ENCODE results near the gene PRSS57.

PRSS57 gene

GRCh38 chr19:648904-649801, 46.1 kb downstream of the PRSS57 start:
- Histone ChIP-seq H3K27me3 (no peaks in the 10 kb centered on the region), H3K27ac (no peak overlapping the region), H3K4me1 (ENCODE audit: control insufficient read depth in 1 of 2, insufficient read depth in 1 of 2, low read depth in 1 of 2, low read length in 1 of 2) (no peaks in the 10 kb centered on the region), H3K36me3 (peaks cover 95% of the 10 kb centered on the region), H3K4me3 (ENCODE audit: low read depth in 1 of 2, low read length in 1 of 2) (no peak overlapping the region), H3K9me3 (no peaks in the 10 kb centered on the region)
- TF ChIP-seq CTCF (IDR thresholded peaks at IDR 0.05): no peak

DNA sequence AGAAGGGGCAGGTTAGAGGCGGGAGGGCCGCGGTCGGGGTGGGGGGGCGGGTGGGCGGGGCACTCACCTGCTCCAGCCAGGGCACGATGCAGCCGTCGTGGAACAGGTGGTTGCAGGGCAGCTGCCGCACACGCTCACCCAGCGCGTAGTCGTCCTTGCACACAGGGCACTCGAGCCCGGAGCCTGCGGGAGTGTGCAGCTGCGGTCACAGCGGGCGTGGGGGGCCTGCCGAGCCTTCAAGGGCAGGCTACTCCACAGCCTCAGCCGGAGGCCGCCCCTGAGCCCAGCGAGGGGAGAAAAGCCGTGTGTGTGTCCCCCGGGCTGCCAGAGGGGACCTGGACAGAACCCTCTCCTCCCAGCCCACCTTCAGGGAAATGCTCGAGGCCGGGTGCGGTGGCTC, 46.9 kb downstream of the PRSS57 start:
- no peak overlapping the region for H3K4me3 ChIP-seq (ENCODE audit: low read depth in 1 of 2, low read length in 1 of 2)
- no peak overlapping the region for H3K27ac ChIP-seq
- H3K4me1 ChIP-seq (ENCODE audit: control insufficient read depth in 1 of 2, insufficient read depth in 1 of 2, low read depth in 1 of 2, low read length in 1 of 2): no peaks in the 10 kb centered on the region
- peaks cover 87% of the 10 kb centered on the region for H3K36me3 ChIP-seq
- H3K9me3 ChIP-seq: no peaks in the 10 kb centered on the region
- TF ChIP-seq CTCF (IDR thresholded peaks at IDR 0.05): no peak
- no peaks in the 10 kb centered on the region for H3K27me3 ChIP-seq

GRCh38 chr19:647566-648284, 47.5 kb downstream of the PRSS57 start:
- no peaks in the 10 kb centered on the region for H3K4me1 ChIP-seq (ENCODE audit: control insufficient read depth in 1 of 2, insufficient read depth in 1 of 2, low read depth in 1 of 2, low read length in 1 of 2)
- no peaks in the 10 kb centered on the region for H3K27me3 ChIP-seq
- H3K27ac ChIP-seq: no peak overlapping the region
- no peak overlapping the region for H3K4me3 ChIP-seq (ENCODE audit: low read depth in 1 of 2, low read length in 1 of 2)
- peaks cover 81% of the 10 kb centered on the region for H3K36me3 ChIP-seq
- TF ChIP-seq CTCF (IDR thresholded peaks at IDR 0.05): no peak
- no peaks in the 10 kb centered on the region for H3K9me3 ChIP-seq

DNA sequence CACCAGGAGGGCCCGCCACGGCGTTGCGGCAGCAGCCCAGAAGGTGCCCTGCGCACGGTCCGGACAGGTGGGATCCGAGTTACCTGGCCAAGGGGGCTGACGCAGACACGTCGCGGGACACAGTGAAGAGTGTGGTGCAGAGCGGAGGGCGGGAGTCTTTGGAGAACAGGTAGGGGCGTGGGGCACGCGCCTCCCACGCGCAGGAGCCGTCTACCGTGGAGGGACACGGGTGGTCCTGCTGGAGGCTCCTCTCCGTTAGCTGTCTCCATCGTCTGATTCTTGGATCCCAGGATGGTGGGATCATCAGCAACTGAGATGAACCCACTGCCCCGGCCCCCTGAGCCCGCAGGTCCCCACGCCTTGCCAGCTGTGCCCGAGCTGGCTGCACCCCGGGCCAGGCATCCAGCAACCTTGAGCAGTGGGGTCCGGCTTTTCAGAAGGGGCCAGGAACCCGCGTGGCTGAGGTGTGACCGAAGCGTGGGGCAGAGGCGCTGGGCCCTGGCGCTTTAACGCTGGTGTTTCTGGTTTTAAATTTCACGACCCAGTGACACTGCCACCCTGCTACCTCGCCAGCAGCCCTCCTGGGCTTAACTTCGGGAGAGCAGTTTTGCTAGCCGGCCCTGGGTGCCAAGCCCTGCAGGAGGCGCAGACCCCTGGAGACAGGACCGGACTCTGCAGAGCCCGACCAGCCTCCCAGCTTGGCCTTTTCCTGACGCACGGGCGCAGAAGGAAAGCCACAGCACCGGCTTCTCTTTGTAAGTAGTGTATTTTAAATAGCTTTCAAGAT, 48.3 kb downstream of the PRSS57 start:
- TF ChIP-seq CTCF (IDR thresholded peaks at IDR 0.05): no peak
- Histone ChIP-seq H3K36me3 (peaks cover 73% of the 10 kb centered on the region), H3K27me3 (no peaks in the 10 kb centered on the region), H3K27ac (no peak overlapping the region), H3K4me3 (ENCODE audit: low read depth in 1 of 2, low read length in 1 of 2) (no peak overlapping the region), H3K4me1 (ENCODE audit: control insufficient read depth in 1 of 2, insufficient read depth in 1 of 2, low read depth in 1 of 2, low read length in 1 of 2) (no peaks in the 10 kb centered on the region), H3K9me3 (no peaks in the 10 kb centered on the region)

DNA sequence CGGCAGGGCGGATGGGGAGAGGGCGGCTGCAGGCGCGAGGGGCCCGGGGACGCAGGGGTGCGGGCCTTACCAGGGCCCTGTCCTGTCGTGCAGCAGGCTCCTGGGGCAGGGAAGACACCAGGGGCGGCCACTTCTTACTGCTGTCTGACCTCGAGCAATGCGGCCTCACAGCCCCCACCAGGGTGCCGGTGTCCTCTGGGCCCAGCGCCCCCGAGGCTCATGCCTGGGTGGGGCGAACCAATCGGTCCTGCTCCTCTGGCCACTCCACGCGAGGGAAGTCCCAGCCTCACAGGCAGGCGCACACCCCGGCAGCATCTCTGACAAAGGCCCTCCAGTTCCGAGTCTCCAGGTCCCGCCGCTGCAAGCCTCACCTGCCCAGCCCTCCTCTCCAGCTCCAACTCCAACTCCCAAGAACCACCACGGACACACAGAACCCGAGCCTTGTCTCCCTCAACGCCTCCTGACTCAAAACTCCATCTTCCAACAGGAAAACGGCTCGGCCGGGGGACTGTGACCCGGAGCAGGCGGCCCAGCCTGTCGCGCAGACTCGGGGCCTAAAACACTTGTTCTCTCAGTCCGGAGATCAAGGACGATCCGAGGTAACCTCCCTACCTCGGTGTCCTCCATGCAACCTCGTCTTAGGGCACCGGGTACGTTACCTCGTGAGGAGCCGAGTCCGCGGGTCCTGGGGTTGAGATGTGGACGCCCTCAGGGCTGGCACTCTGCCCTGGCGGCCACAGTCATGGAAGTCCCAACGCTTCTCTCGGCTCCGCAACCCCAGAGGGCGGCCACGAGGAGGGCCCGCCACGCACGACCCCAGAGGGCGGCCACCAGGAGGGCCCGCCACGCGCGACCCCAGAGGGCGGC, 49.1 kb downstream of the PRSS57 start:
- no peak for TF ChIP-seq CTCF (IDR thresholded peaks at IDR 0.05)
- peaks cover 65% of the 10 kb centered on the region for H3K36me3 ChIP-seq

More for the DNA sequence above, 49.1 kb downstream of the PRSS57 start:
- Histone ChIP-seq H3K27ac (no peak overlapping the region), H3K4me3 (ENCODE audit: low read depth in 1 of 2, low read length in 1 of 2) (no peak overlapping the region), H3K9me3 (no peaks in the 10 kb centered on the region), H3K4me1 (ENCODE audit: control insufficient read depth in 1 of 2, insufficient read depth in 1 of 2, low read depth in 1 of 2, low read length in 1 of 2) (no peaks in the 10 kb centered on the region), H3K27me3 (no peaks in the 10 kb centered on the region)
